ENCODE measurements around the gene SPATA45. TPM values are rescaled to one million over a fixed set of nuclear protein-coding genes. Genes with fewer than 3 reads are reported as not detected.

The SPATA45 gene
- not detected in 2 replicates for total RNA-seq

GRCh38 chr1:212847549-212847948, at the start of gene SPATA45:
SPATA45 (minus strand) TSS chr1:212847649; CDS start chr1:212836149, 11,500 bp downstream.

DNA sequence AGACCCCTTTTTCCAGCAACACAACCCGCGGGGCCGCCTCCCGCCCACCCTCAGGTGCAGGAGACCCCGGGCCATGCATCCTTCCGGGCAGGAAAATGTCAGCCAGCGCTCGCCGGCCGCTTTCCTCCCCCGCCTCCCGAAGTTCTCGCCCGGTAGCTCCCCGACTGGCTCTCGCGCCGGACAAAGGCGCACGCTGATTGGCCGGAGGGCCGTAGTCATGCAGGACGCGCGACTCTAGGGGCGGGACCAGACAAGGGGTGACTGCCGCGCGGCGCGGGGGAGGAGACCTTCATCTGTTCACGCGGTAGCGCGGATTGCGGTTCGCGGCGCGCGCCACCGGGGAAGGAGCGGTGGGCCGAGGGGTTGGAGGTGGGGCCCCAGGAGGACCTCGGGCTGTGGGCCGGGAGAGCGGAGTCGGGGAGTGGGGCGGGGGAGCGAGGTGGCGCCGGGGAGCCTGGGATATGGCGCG, 10.6 kb upstream of the SPATA45 start, which contains the start of gene FLVCR1:
TSS of gene FLVCR1 (plus strand) at position 284 of the 469 bp plus-strand sequence. CDS start at position 462, 178 bp downstream.

DNA sequence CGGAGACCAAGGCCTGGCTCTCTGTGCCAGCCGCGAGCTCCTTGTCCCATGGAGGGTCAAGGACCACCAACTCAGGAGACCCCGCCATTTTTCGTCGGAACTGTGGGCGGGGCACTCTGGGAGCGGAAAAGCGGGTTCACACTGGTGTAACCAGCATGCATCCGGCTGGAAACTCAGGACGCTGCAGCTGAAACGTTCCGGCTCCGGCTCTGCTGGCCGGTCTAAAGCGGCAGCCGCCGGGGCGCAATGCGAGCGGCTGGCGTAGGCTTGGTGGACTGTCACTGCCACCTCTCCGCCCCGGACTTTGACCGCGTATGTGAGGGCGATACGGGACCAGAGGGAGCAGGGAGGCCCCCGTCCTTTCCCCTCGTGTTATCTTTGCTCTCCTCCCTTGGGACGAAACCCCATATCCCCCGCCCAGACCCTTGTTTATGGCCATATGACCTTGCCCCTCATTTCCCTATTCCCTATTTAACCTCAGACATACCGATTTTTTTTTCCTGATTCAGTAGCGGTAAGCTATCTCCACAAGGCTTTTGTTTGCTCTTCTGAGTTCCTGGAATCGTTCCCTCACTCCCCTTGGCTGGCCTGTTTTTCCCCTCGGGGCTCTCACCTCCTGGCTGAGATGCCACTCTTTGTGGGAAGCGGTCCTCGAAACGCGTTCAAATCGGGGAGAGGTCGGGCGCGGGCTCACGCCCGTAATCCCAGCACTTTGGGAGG, 55.6 kb downstream of the SPATA45 start, which contains the start of the genes NSL1 and TATDN3:
TSS of gene NSL1 (minus strand) at position 102 of the 720 bp plus-strand sequence. CDS start at position 88, 14 bp downstream.
TSS of gene TATDN3 (plus strand) at position 219 of the 720 bp plus-strand sequence. CDS start at position 247, 28 bp downstream.

Other genes with a start within 250 kb of the SPATA45 start
- 0.62 and 2.4 TPM in 2 replicates for gene ATF3, start 238.9 kb downstream of the SPATA45 start, total RNA-seq
- not detected in 2 replicates for gene BATF3, start 147.8 kb downstream of the SPATA45 start, total RNA-seq
- 13.3 and 20.0 TPM in 2 replicates for gene NSL1, start 55.9 kb downstream of the SPATA45 start, total RNA-seq
- gene TATDN3, start 55.8 kb downstream of the SPATA45 start, total RNA-seq: 8.0 and 9.8 TPM in 2 replicates
- gene FLVCR1, start 10.6 kb upstream of the SPATA45 start, total RNA-seq: 1.6 and 3.0 TPM in 2 replicates
- 0.54 and 0.56 TPM in 2 replicates for gene VASH2, start 102.9 kb upstream of the SPATA45 start, total RNA-seq
- gene ANGEL2, start 168.2 kb upstream of the SPATA45 start, total RNA-seq: 32.4 and 35.3 TPM in 2 replicates
- gene RPS6KC1, start 203.6 kb upstream of the SPATA45 start, total RNA-seq: 12.4 and 13.3 TPM in 2 replicates

Data from cardiac ventricle fibroblast (primary cell).